ENCODE data around the gene LCN12.

LCN12 gene

DNA sequence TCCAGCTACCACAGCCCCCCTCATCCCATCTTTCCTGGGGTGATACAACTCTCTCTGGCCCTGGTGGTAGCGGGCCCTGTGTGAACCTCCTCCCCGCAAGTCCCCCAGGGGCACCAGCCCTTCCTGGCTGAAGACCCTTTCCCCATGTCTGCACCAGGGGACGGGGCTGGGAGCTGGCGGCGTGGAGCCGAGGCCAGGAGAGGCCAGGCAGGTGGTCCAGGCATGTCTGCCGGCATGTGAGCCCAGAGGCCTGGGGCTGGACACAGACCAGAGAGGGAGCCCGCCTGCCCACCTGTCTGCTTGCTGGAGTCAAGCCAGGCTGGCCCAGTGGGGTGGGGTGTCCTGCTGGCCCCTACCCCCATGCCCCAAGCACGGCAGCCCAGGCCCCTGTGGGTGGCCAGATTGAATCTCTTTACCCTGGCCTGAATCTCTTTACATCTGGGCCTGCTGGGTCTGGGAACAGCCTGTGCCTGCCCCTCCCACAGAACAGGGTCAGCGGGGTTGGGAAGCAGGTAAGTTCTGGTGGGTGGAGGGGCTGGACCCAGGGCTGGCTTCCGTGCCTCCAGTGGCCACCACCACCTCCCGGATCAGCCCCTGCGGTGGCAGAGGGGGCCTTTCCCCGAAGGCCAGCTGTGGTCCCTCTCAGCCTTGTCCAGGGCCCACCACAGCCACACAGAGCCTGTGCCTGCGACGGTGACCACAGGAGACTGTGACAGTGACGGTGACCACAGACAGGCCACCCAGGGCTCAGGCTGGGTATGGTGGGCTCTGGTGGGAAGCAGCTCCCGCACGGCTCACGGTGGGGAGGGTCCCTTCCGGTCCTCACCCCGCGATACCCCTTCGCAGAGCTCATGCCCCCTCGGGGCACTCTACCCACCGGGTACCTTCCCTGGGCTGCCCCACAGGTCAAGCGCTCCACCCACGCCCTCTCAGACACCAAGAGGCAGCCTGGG, 7.1 kb downstream of the LCN12 start:
- no peak for DNase-seq

GRCh38 chr9:136960212-136960937, 8.3 kb downstream of the LCN12 start:
- DNase-seq: no peak

DNA sequence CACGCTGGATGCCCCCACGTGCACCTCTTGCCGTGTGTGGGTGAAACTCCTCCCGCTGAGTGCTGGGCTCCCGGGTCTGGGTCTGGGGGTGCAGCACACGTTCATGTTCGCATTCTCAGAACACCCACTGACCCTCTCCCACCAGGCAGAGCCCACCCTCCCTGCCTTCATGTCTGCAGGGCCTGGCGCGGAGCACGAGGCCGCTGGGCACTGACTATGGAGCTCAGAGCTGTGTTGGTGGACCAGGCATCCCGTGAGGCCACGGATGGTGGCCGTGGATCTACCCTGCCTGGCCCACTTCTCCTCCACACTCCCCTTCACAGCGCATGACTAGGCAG, 8.8 kb downstream of the LCN12 start:
- no peak for DNase-seq

DNA sequence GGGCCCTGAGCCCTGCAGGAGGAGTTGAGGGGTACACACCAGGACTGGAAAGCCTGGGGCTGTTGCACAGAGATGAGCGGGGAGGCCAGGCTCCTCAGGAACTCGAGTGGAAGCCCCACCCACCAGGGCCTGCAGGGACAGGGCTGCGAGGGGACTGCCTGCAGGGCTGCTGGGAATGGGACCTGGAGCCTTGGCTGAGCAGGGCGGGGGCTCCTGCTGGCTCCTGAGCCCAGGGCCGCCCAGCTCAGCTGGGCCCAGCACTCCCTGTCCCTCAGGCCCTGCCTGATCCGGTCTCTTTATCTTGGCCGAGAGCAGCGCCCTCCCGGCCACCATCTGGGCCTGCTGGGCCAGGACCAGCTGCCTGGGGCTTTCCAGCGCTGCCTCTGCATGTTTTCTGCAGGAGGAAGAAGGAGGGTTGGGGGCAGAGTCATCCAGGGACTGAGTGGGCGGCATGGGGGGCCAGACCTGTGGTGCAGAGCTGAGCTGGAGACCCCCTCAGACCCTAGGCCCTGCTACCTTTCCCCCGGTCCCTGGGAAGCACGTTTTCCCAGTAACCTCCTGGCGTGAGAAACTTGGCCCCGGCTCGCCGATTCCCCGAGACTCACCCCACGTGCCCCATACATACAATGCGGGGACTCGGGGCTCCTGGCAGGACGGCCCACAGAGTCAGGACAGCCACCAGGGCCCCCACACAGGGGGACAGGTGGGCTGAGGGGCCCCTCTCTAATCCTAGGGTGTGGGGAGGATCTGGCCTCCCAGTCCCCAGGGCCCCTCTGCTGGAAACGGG, 9.4 kb downstream of the LCN12 start:
- DNase-seq: no peak

DNA sequence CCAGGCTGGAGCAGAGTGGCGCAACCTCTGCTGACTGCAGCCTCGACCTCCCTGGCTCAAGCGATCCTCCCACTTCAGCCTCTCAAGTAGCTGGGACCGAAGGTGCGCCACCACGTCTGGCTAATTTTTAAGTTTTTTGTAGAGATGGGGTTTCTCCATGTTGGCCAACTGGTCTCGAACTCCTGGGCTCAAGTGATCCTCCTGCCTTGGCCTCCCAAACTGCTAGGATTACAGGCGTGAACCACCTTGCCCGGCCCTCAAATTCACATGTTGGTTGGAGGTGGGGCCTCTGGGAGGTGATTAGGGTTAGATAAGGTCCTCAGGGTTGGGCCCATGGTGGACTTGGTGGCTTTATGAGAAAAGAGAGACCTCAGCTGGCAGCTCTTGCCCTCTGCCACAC, 10.1 kb downstream of the LCN12 start:
- DNase-seq: no peak

GRCh38 chr9:136962701-136963248, 10.7 kb downstream of the LCN12 start:
- no peak for DNase-seq

GRCh38 chr9:136963341-136963740, 11.3 kb downstream of the LCN12 start:
- DNase-seq: no peak

DNA sequence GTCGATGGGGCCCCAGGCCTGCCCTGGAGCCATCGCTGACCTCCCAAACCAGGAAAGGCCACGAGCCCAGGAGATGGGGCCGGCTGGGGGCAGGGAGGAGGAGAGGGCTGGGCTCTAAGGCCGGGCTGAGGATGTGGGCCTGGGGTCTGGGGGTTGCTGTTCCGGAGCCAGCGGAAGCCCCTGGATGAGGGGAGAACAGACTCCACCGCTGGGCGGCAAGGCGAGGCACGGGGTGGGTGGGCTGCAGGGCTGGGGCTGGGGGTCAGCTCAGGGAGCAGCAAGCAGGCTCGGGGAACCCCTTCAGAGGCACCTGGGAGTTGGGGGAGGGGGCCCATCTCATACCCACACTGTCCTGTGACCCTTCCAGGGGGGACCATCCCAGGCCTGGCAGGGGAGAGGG, 11.7 kb downstream of the LCN12 start:
- DNase-seq: no peak

DNA sequence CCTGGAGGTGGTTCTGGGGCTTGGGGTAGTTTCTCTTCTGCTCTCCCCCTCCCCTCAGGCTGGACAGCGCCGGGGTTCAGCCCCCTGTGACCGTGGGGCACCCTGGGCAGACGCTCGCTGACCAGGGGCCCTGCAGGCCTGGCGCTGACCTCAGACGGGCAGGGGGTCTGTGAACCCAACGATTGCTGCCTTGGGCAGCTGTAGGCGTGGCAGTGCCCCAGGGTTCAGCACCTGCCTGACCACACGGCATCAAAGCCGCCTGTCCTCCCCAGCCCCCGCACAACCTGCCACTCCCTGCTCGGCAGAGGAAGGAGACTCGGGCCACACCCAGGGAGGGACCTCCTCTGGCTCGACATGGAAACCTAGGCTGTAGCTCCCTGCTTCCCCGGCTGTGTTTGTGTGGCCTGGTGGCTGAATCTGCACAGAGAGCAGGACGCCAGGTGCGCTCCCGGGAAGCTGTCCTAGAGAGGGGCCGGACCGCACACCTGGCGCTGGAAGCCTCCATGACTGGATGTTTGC, 12.2 kb downstream of the LCN12 start:
- DNase-seq: no peak

- DNase-seq: no peak
These were observed 12.9 kb downstream of the LCN12 start for GRCh38 chr9:136964833-136965422.

- DNase-seq: no peak
These were observed 13.9 kb downstream of the LCN12 start for GRCh38 chr9:136965771-136966484.

DNA sequence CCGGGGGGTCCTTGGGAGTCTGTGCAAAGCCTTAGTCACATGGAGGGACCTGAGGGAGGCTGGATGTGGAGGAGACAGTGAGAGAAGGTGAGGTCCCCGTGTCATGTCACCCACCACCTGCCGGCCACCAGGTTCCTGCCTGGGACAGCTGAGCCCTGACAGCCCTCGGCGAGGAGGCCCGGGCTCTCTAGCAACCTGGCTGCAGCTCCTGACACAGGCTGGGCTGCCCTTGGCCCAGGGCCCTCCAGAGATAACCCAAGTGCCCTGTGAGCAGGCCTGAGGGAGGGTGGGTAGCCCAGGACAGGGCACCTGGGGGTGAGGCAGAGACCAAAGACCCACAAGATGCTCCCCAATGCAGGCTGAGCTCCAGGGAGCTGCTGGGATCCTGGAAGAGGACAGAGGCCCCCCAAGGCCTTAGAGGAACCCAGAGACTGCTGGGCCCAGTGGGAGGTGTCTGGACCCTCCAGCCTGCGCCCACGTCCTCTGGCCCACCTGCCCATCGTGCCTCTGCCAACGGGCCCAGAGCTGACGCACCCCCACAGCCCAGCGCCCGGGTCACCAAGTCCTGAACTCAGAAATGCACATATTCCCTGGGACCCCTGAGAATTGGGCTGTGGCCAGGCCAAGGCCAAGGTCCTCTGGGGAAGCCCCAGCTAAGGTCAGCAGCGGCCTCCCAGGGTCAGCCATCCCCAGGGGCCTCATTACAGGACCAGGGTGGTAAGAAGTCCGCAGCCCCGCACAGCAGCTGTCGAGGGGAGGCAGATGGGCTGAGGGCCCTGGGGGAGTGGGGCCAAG, 16.5 kb downstream of the LCN12 start:
- DNase-seq: no peak

GRCh38 chr9:136969150-136969549, 17.1 kb downstream of the LCN12 start:
- no peak for DNase-seq

DNA sequence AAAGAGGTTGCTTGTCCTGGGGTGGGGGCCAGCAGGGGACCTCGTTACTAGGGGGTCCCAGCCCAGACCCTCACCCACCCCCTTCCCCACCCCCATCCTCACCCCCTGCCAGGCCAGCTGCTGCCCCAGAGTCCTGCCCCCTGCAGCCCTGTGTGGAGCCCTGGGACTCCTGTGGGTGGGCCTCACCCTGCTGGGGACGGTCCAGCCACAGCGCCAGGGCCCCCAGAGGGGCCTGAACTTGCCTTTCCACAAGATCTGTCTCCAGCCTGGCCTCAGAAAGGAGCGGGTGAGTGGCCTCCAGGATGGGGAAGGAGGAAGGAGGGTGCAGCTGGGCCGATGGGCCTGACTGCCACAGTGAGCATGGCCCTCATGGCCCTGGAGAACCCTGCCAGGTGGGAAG, 17.7 kb downstream of the LCN12 start:
- DNase-seq: no peak

GRCh38 chr9:136970361-136970760, 18.3 kb downstream of the LCN12 start:
- DNase-seq: no peak

DNA sequence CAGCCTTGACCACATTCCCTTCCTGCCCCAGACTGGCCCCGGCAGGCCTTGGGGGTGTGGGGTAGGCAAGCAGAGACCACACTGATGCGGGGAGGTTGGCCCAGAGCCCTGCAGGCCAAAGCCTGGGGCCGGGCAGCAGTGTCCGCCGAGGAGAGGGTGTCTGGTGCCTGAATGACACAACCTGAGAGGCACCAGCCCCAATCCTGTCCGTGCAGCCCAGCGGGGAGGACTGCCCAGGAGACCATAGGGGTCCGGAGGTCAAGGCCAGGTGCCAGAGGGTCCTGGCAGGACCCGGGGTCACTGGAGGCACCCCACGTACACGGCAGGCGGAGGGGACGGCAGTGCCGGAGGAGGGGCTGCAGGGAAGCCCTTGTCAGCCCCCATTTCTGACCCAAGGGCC, 19.7 kb downstream of the LCN12 start:
- DNase-seq: no peak

- DNase-seq: no peak
These were observed 20.3 kb downstream of the LCN12 start for GRCh38 chr9:136972335-136972734.

DNA sequence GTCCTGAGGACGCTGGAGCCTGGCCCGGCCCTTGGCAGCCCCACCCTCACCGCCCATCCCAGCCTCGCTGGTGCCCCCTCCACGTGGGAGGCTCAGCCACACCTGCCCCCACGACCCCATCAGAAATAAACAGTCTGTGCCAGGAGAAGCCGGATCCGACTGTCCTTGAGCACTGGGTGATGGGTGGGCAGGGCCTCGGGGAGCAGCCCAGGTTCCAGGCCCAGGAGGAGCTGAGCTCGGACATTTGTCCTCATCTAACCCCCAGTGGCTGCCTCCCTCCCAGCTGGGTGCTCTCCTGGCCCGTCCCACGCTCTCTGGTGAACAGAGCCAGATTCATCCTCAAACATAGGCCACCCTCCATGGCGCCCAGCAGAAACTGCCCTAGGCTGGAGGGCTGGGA, 20.7 kb downstream of the LCN12 start:
- no peak for DNase-seq

GRCh38 chr9:136973618-136974617, 21.8 kb downstream of the LCN12 start:
- DNase-seq: no peak

Measured in 8988T (cell line).